AG09309 (cell line): ENCODE results near the gene GALNT14.

Experiments
- DNase-seq: peaks from one replicate; pipeline ENCODE4 v3.0.0-alpha.2; 2010; ENCODE audit warnings: low read depth
- H3K4me3 ChIP-seq: 2 replicates; pipeline ENCODE4 v1.5.1; 2011; ENCODE audit warnings: mild to moderate bottlenecking, low read depth, low read length, moderate library complexity; ENCODE audit not compliant: control insufficient read depth
- CTCF ChIP-seq: IDR thresholded peaks from 2 replicates; pipeline ENCODE4 v1.5.1; 2011; ENCODE audit warnings: mild to moderate bottlenecking, low read depth, low read length, inconsistent platforms; ENCODE audit not compliant: insufficient read depth, control insufficient read depth; ENCODE audit errors: missing control alignments

GALNT14 gene

GRCh38 chr2:30871980-30872789 is 266.1 kb downstream of the GALNT14 start:
- no peak for TF ChIP-seq CTCF
- H3K4me3 ChIP-seq: no peak overlapping the region
- no peak for DNase-seq

- DNase-seq: no peak
- TF ChIP-seq CTCF: no peak
- no peak overlapping the region for H3K4me3 ChIP-seq
Observed at GRCh38 chr2:30871440-30871839, 266.8 kb downstream of the GALNT14 start.

- no peak for DNase-seq
- TF ChIP-seq CTCF: no peak
- H3K4me3 ChIP-seq: no peak overlapping the region
Observed at GRCh38 chr2:30869988-30870387, 268.3 kb downstream of the GALNT14 start.

GRCh38 chr2:30867385-30867784 is 270.9 kb downstream of the GALNT14 start:
- TF ChIP-seq CTCF: no peak
- no peak overlapping the region for H3K4me3 ChIP-seq
- DNase-seq: no peak

GRCh38 chr2:30866974-30867373 is 271.3 kb downstream of the GALNT14 start:
- no peak for TF ChIP-seq CTCF
- no peak overlapping the region for H3K4me3 ChIP-seq
- no peak for DNase-seq

- no peak for DNase-seq
- H3K4me3 ChIP-seq: no peak overlapping the region
- no peak for TF ChIP-seq CTCF
Observed at GRCh38 chr2:30865892-30866681, 272.2 kb downstream of the GALNT14 start.
